Anterior cingulate cortex (tissue), 58 donors: ENCODE results near the gene ACOX3.
A peak's percentile ranks its signal among the peaks of the same experiment; 100 is the strongest.
"Not testable (repeated sequence)": the region's sequence is repeated elsewhere in the genome, so short reads cannot be mapped to it uniquely, and the experiment has no call there.

Experiments
- DNase-seq, 58 donors: peaks; one replicate each; lab custom pipeline; 2025; lab: John Stamatoyannopoulos, UW

The ACOX3 gene

GRCh38 chr4:8392591-8393190 is 47.8 kb downstream of the ACOX3 start:
- peak in 1 of 58 donors; percentile 19 for DNase-seq

- peak in 39 of 58 donors; percentile 11 to 75 (median 36) for DNase-seq
Observed at GRCh38 chr4:8391972-8392371, 48.6 kb downstream of the ACOX3 start.

- DNase-seq: peak in 5 of 58 donors; percentile 7 to 29 (median 12)
Observed at GRCh38 chr4:8391071-8391470, 49.5 kb downstream of the ACOX3 start.

GRCh38 chr4:8390577-8390976 is 49.9 kb downstream of the ACOX3 start:
- no peak for DNase-seq

- no peak for DNase-seq
Observed at GRCh38 chr4:8388528-8388870, 52.0 kb downstream of the ACOX3 start.

- no peak for DNase-seq
Observed at GRCh38 chr4:8387615-8388527, 52.7 kb downstream of the ACOX3 start.

GRCh38 chr4:8387194-8387593 is 53.3 kb downstream of the ACOX3 start:
- DNase-seq: no peak

- no peak for DNase-seq
Observed at GRCh38 chr4:8386731-8387130, 53.8 kb downstream of the ACOX3 start.

GRCh38 chr4:8386131-8386530 is 54.4 kb downstream of the ACOX3 start:
- not testable (repeated sequence) for DNase-seq

- DNase-seq: no peak
Observed at GRCh38 chr4:8385611-8386010, 54.9 kb downstream of the ACOX3 start.

- no peak for DNase-seq
Observed at GRCh38 chr4:8385106-8385505, 55.4 kb downstream of the ACOX3 start.

- DNase-seq: no peak
Observed at GRCh38 chr4:8384397-8385060, 56.0 kb downstream of the ACOX3 start.

- DNase-seq: no peak
Observed at GRCh38 chr4:8383451-8384160, 56.9 kb downstream of the ACOX3 start.

GRCh38 chr4:8383016-8383415 is 57.5 kb downstream of the ACOX3 start:
- DNase-seq: no peak

GRCh38 chr4:8381814-8382581 is 58.5 kb downstream of the ACOX3 start:
- no peak for DNase-seq

GRCh38 chr4:8380511-8381415 is 59.8 kb downstream of the ACOX3 start:
- DNase-seq: no peak

- DNase-seq: no peak
Observed at GRCh38 chr4:8379771-8380170, 60.8 kb downstream of the ACOX3 start.

- no peak for DNase-seq
Observed at GRCh38 chr4:8379281-8379680, 61.2 kb downstream of the ACOX3 start.

- no peak for DNase-seq
Observed at GRCh38 chr4:8378776-8379175, 61.7 kb downstream of the ACOX3 start.
